Hematopoietic multipotent progenitor cell treated with erythropoietin and hydrocortisone succinate and interleukin-3 and kit ligand, for 17 days (in vitro differentiated cells): Measurements from ENCODE around the gene OR6C70.
"Not testable (repeated sequence)": the region's sequence is repeated elsewhere in the genome, so short reads cannot be mapped to it uniquely, and the experiment has no call there.

Source experiments
- DNase-seq: peaks from one replicate; pipeline ENCODE4 v3.0.0-alpha.2; 2015; ENCODE audit warnings: low spot score

Gene OR6C70

GRCh38 chr12:55470088-55470829 is at the start of gene OR6C70:
Gene OR6C70 (minus strand): TSS chr12:55470138. CDS start chr12:55470138, 0 bp downstream.
- no peak for DNase-seq

- DNase-seq = no peak
These were observed 46.5 kb upstream of the OR6C70 start for GRCh38 chr12:55516391-55516790.

- no peak for DNase-seq
These were observed 45.8 kb upstream of the OR6C70 start for GRCh38 chr12:55515696-55516095.

- no peak for DNase-seq
These were observed 31.7 kb upstream of the OR6C70 start for GRCh38 chr12:55501601-55502000.

GRCh38 chr12:55499810-55500252 is 29.9 kb upstream of the OR6C70 start:
- no peak for DNase-seq

- no peak for DNase-seq
These were observed 29.3 kb upstream of the OR6C70 start for GRCh38 chr12:55499231-55499630.

GRCh38 chr12:55495490-55495889 is 25.6 kb upstream of the OR6C70 start:
- DNase-seq = no peak

- DNase-seq = no peak
These were observed 22.1 kb upstream of the OR6C70 start, which contains the start of gene OR6C68 for GRCh38 chr12:55492078-55492477. Gene OR6C68 (plus strand): TSS chr12:55492378. CDS start chr12:55492378, 0 bp downstream.

GRCh38 chr12:55484284-55484683 is 14.3 kb upstream of the OR6C70 start:
- not testable (repeated sequence) for DNase-seq

- not testable (repeated sequence) for DNase-seq
These were observed 9.2 kb upstream of the OR6C70 start for GRCh38 chr12:55479136-55479535.

GRCh38 chr12:55472264-55472663 is 2.3 kb upstream of the OR6C70 start:
- no peak for DNase-seq

GRCh38 chr12:55469291-55469690 is 647 bp downstream of the OR6C70 start:
- DNase-seq = no peak

- DNase-seq = no peak
These were observed 2.1 kb downstream of the OR6C70 start for GRCh38 chr12:55467836-55468235.

- not testable (repeated sequence) for DNase-seq
These were observed 5.0 kb downstream of the OR6C70 start for GRCh38 chr12:55464926-55465325.

GRCh38 chr12:55448825-55449224 is 21.1 kb downstream of the OR6C70 start:
- no peak for DNase-seq

GRCh38 chr12:55446326-55446725 is 23.6 kb downstream of the OR6C70 start:
- DNase-seq = no peak

- no peak for DNase-seq
These were observed 24.6 kb downstream of the OR6C70 start for GRCh38 chr12:55445357-55445756.

- DNase-seq = no peak
These were observed 26.2 kb downstream of the OR6C70 start, which contains the start of gene OR6C2 for GRCh38 chr12:55443776-55444175. Gene OR6C2 (plus strand): TSS chr12:55444076. CDS start chr12:55452214, 8,138 bp downstream.

- not testable (repeated sequence) for DNase-seq
These were observed 28.7 kb downstream of the OR6C70 start for GRCh38 chr12:55441233-55441632.

GRCh38 chr12:55428331-55429243 is 41.4 kb downstream of the OR6C70 start:
- no peak for DNase-seq

GRCh38 chr12:55425954-55426353 is 44.0 kb downstream of the OR6C70 start, which contains the start of gene OR6C76:
Gene OR6C76 (plus strand): TSS chr12:55426254. CDS start chr12:55426254, 0 bp downstream.
- DNase-seq = no peak

- no peak for DNase-seq
These were observed 49.5 kb downstream of the OR6C70 start for GRCh38 chr12:55420307-55420962.
